ENCODE measurements around the gene PCDHGA4. TPM values are rescaled to one million over a fixed set of nuclear protein-coding genes. Genes with fewer than 3 reads are reported as not detected.

PCDHGA4 gene
- polyA plus RNA-seq, 2 of the 4 experiments (the other 2 are of a cell fraction) = 0.13 to 0.48 TPM

DNA sequence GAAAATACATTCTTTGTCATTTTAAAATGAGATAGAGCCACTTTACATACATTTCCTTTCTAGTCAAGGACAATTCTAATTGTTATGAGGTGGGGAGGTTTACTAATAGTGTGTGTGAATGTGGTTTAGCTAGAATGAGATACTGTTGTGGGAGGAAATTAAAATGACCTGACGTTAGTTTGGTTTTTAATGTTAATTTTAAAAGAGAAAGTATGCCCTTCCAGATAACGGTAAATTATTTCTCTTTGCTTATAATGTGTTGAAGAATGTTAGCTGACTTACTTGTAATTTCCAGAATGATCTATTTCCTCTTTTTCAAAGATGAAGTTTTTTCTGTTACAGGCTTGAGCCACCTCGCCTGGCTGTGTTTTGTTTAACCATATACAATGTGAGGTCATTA is 32.6 kb upstream of the PCDHGA4 start:
- no peak for DNase-seq (ENCODE audit: low read depth in 1 of 2, low spot score in 1 of 2)
- no peak for FAIRE-seq
- 71% methylated on average over 3 of the region's 3 CpGs for WGBS (ENCODE audit: missing lambda C conversion rate)
- TF ChIP-seq FOSB (CRISPR knock-in tag; IDR thresholded peaks at IDR 0.05) (no peak), CBX2 (IDR thresholded peaks at IDR 0.05; ENCODE audit: borderline replicate concordance, low read depth) (no peak), HOXB13 (CRISPR knock-in tag; IDR thresholded peaks at IDR 0.05; ENCODE audit: low read depth) (no peak), GATA3 (IDR thresholded peaks at IDR 0.05; ENCODE audit: borderline replicate concordance) (no peak), CEBPB (IDR thresholded peaks at IDR 0.05) (no peak), HOXB5 (CRISPR knock-in tag; IDR thresholded peaks at IDR 0.05) (no peak), NPAS2 (CRISPR knock-in tag; IDR thresholded peaks at IDR 0.05; ENCODE audit: borderline replicate concordance) (no peak), RAD21 (conservative IDR thresholded peaks at IDR 0.05 in 1 of 2, IDR thresholded peaks at IDR 0.05 in 1 of 2) (no peak), EHF (CRISPR knock-in tag; IDR thresholded peaks at IDR 0.05) (no peak), PHF8 (IDR thresholded peaks at IDR 0.05; ENCODE audit: borderline replicate concordance, low read depth) (no peak), NR3C1 (IDR thresholded peaks at IDR 0.05) (no peak)
- TF ChIP-seq, protein P1, sequence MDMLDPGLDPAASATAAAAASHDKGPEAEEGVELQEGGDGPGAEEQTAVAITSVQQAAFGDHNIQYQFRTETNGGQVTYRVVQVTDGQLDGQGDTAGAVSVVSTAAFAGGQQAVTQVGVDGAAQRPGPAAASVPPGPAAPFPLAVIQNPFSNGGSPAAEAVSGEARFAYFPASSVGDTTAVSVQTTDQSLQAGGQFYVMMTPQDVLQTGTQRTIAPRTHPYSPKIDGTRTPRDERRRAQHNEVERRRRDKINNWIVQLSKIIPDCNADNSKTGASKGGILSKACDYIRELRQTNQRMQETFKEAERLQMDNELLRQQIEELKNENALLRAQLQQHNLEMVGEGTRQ (IDR thresholded peaks at IDR 0.05) = no peak
- Histone ChIP-seq H3K27ac (no peak overlapping the region), H3K9me3 (peaks cover 61% of the 10 kb centered on the region), H3K4me2 (no peak overlapping the region), H3K4me1 (no peaks in the 10 kb centered on the region), H3K4me3 (no peak overlapping the region)
- no peak for ATAC-seq
- ChIA-PET POLR2A (no interaction called here), CTCF (interaction anchor here (5.1 kb wide), 1 partner anchor 7 kb away, joined by 45 read pairs; the partner anchor contains the start of gene PCDHGA1)

DNA sequence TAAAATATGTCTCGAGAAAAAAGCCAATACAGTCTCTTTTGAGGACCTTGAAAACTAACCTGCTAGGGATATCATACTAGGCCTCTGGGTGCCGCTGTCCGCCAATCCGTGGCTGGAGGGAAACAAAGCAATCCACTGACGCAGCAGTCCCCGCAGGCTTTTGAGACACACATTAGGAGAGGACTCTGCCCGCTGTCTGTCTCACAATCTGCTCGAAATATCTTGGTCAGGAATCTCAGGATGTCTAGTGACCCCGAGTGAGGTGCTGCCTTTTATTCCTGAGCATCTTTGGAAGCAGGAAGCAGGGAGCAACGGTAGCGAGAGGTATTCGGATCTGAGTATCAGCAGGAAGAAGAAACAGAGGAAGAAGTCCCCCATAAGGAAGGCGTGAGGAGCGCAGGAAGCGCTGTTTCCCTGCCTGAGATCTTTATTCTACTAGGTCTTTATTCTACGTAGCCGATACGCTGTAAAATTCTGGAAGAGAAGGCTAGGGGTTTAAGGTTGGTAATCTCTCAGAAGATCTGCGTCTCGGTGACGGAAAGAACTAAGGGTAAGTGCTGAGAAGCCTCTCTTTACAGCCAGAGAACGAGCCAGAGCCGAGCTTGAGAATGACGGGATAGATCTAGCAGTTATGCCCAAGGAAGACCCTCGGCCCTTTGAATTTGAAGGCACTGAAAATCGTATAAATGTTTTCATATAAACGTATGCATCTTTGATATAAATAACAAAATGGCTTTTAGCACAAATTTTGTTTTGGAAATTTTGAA is 28.6 kb upstream of the PCDHGA4 start:
- Histone ChIP-seq H3K9me3 (peaks cover 39% of the 10 kb centered on the region), H3K4me2 (peak overlapping the region; percentile 33; the same call in 2 of the 3 replicates), H3K4me3 (0 out of 3 replicates have a peak overlapping the region, but pooled peaks have one; percentile 14), H3K4me1 (no peaks in the 10 kb centered on the region), H3K27ac (no peak overlapping the region)
- ATAC-seq (peak in 1 of 2 experiments; percentile 75; a peak in 3 of 6 replicates), FAIRE-seq (no peak), DNase-seq (ENCODE audit: low read depth in 1 of 2, low spot score in 1 of 2) (peak in 1 of 2 experiments; percentile 51)
- POLR2A ChIA-PET = no interaction called here
- TF ChIP-seq RAD21 (conservative IDR thresholded peaks at IDR 0.05 in 1 of 2, IDR thresholded peaks at IDR 0.05 in 1 of 2) = 0 out of 5 replicates have a peak, but pooled peaks of 1 of the 2 experiments have one; percentile 25
- TF ChIP-seq, protein P2, sequence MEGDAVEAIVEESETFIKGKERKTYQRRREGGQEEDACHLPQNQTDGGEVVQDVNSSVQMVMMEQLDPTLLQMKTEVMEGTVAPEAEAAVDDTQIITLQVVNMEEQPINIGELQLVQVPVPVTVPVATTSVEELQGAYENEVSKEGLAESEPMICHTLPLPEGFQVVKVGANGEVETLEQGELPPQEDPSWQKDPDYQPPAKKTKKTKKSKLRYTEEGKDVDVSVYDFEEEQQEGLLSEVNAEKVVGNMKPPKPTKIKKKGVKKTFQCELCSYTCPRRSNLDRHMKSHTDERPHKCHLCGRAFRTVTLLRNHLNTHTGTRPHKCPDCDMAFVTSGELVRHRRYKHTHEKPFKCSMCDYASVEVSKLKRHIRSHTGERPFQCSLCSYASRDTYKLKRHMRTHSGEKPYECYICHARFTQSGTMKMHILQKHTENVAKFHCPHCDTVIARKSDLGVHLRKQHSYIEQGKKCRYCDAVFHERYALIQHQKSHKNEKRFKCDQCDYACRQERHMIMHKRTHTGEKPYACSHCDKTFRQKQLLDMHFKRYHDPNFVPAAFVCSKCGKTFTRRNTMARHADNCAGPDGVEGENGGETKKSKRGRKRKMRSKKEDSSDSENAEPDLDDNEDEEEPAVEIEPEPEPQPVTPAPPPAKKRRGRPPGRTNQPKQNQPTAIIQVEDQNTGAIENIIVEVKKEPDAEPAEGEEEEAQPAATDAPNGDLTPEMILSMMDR (IDR thresholded peaks at IDR 0.05) = peak; percentile 9; the same call in 1 of the 3 replicates
- TF ChIP-seq NR3C1 (IDR thresholded peaks at IDR 0.05) = no peak
- WGBS (ENCODE audit: missing lambda C conversion rate) = 41% methylated on average over 27 of the region's 27 CpGs
- CTCF ChIA-PET = interaction anchor here (0.7 to 4.9 kb wide), 9 partner anchors 11 to 316 kb away, joined by 3 to 22 read pairs (median 4); partner anchors contain the start of genes PCDHGA2, PCDHGA4, PCDHGA7 and PCDHGB1

DNA sequence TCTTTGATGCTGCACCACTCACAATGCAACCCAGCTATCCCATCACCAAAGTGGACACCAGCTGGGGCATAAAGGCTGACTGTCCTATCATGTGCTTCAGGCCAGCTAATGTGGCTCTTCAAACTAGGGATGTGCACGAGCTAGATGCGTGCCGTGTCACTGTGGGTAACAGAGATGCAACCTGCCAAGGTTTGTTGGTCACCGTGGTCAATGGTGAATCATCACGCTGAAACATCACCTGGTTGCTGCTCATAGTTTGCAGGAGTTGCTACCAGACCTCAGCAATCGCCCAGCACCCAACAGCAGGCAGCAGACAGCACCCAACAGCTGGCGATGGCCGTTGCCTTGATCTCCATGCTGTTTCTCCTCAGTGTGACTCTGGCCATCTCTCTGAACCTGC is 26.6 kb upstream of the PCDHGA4 start:
- H3K27ac ChIP-seq = no peak overlapping the region
- no peak overlapping the region for H3K4me3 ChIP-seq
- FAIRE-seq (no peak), DNase-seq (ENCODE audit: low read depth in 1 of 2, low spot score in 1 of 2) (no peak), ATAC-seq (no peak)
- no peak for TF ChIP-seq ZFP36 (IDR thresholded peaks at IDR 0.05; ENCODE audit: borderline replicate concordance, partially characterized antibody)
- no peak for TF ChIP-seq ZSCAN20 (CRISPR knock-in tag; IDR thresholded peaks at IDR 0.05)
- TF ChIP-seq ESRRA (IDR thresholded peaks at IDR 0.05; ENCODE audit: borderline replicate concordance, low read length) = no peak
- TF ChIP-seq EHF (CRISPR knock-in tag; IDR thresholded peaks at IDR 0.05) = no peak
- TF ChIP-seq RNF2 (IDR thresholded peaks at IDR 0.05; ENCODE audit: borderline replicate concordance, low read depth) = no peak
- 45% methylated on average over 8 of the region's 8 CpGs for WGBS (ENCODE audit: missing lambda C conversion rate)
- peaks cover 31% of the 10 kb centered on the region; the same call in 2 of the 3 replicates for H3K9me3 ChIP-seq
- no peak overlapping the region for H3K4me2 ChIP-seq
- CTCF ChIA-PET = interaction anchor here (0.7 to 4.9 kb wide), 11 partner anchors 8 to 247 kb away, joined by 3 to 45 read pairs (median 4); partner anchors contain the start of genes PCDHB2, PCDHGA2, PCDHGB1 and TAF7
- POLR2A ChIA-PET = no interaction called here
- no peaks in the 10 kb centered on the region for H3K4me1 ChIP-seq
